Colonic mucosa (tissue), 4 donors: ENCODE results near the gene GDF10. TPM values are rescaled to one million over a fixed set of nuclear protein-coding genes. Genes with fewer than 3 reads are reported as not detected.

Experiments used
- DNase-seq: peaks from one replicate; pipeline ENCODE4 v3.0.0-alpha.2; 2020
- H3K27ac ChIP-seq: fragments of 200-600 bp; one replicate; pipeline ENCODE4 v1.8.0; 2021
- H3K27me3 ChIP-seq: fragments of 200-600 bp; one replicate; pipeline ENCODE4 v1.8.0; 2021
- H3K36me3 ChIP-seq: fragments of 200-600 bp; one replicate; pipeline ENCODE4 v1.8.0; 2021
- H3K4me1 ChIP-seq: fragments of 200-600 bp; one replicate; pipeline ENCODE4 v1.8.0; 2021; ENCODE audit warnings: mild to moderate bottlenecking
- H3K4me3 ChIP-seq: fragments of 200-600 bp; one replicate; pipeline ENCODE4 v1.8.0; 2021
- H3K9ac ChIP-seq, 2 donors: one replicate each; pipeline ENCODE4 v1.7.0; 2013; ENCODE audit warnings: control low read depth in 2 of 2, low read depth in 2 of 2, low read length in 2 of 2
- H3K9me3 ChIP-seq: fragments of 200-600 bp; one replicate; pipeline ENCODE4 v1.8.0; 2021
- intact Hi-C: fragments of 100-400 bp; cut with DNase I; formaldehyde crosslinking; loops from one replicate; pipeline ENCODE4 v1.14.1; 2022
- total RNA-seq, 2 donors: library from RNA; stranded (reverse); fragmentation: NEBNext Ultra II Directional in 1 of 2; extraction: Animal tissue kit (Norgen Biotek cat#: 25700) in 1 of 2; gene quantifications; one replicate each; pipeline ENCODE4 v1.2.1, GENCODE V29; 2021
- TF ChIP-seq, protein P1 (sequence below): fragments of 200-600 bp; IDR thresholded peaks from one replicate; pipeline ENCODE4 v1.8.0; 2022; ENCODE audit warnings: antibody characterized with exemption, mild to moderate bottlenecking
- donor health status: healthy.
- donor health status: DM: no; HTN: no; CAD: no.
- donor health status: DM: no; HTN: no; CAD: no.

The GDF10 gene
- total RNA-seq, 2 donors from 2014 or later: 0.10 to 0.37 TPM

DNA sequence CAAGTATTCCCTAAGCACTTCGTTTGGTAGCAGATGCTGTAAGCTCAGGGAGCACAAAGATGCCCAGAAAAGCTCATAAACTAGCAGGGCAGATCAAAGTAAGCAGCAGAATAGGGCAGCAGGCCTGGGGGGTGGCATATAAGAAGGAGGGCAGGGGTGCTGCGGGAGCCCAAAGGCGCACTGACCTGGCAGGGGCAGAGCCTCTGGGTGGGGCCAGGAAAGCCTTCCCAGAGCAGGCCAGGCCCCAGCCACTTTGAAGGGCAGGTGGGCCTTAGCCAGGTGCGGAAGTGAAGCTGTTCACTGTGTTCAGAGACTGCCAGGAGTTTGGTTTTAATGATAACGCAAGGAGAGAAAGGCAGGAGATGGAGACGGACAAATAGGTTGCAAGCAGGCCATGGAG, 3.9 kb downstream of the GDF10 start:
- Histone ChIP-seq H3K27me3 (peaks cover 21% of the 10 kb centered on the region), H3K27ac (no peak overlapping the region), H3K36me3 (no peaks in the 10 kb centered on the region), H3K4me3 (no peak overlapping the region), H3K4me1 (no peaks in the 10 kb centered on the region), H3K9me3 (no peaks in the 10 kb centered on the region), H3K9ac (no peak overlapping the region)
- intact Hi-C loops: no loop called here
- DNase-seq: no peak
- TF ChIP-seq, protein P1, sequence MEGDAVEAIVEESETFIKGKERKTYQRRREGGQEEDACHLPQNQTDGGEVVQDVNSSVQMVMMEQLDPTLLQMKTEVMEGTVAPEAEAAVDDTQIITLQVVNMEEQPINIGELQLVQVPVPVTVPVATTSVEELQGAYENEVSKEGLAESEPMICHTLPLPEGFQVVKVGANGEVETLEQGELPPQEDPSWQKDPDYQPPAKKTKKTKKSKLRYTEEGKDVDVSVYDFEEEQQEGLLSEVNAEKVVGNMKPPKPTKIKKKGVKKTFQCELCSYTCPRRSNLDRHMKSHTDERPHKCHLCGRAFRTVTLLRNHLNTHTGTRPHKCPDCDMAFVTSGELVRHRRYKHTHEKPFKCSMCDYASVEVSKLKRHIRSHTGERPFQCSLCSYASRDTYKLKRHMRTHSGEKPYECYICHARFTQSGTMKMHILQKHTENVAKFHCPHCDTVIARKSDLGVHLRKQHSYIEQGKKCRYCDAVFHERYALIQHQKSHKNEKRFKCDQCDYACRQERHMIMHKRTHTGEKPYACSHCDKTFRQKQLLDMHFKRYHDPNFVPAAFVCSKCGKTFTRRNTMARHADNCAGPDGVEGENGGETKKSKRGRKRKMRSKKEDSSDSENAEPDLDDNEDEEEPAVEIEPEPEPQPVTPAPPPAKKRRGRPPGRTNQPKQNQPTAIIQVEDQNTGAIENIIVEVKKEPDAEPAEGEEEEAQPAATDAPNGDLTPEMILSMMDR: no peak

DNA sequence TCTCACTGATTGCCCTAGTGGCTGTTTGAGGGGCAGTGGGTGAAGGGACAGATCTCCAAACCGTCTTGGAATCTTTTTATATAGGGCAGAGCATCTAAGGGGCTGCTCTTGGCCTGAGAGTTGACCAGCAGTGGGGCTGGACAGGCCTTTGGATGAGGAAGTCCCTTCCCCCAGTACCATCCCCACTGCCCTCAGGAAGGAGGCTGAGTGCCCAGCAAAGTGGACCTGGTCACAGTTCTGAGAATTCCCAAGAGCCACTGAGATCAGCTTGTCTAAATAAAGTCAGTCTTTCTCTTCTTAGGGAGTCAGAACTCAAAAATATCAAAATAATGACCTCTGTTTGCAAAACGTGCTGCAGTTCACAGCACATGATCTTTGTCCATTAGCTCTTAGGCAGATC, 5.6 kb downstream of the GDF10 start:
- Histone ChIP-seq H3K27me3 (peaks cover 10% of the 10 kb centered on the region), H3K27ac (no peak overlapping the region), H3K4me1 (no peaks in the 10 kb centered on the region), H3K4me3 (no peak overlapping the region), H3K9ac (no peak overlapping the region), H3K36me3 (no peaks in the 10 kb centered on the region), H3K9me3 (no peaks in the 10 kb centered on the region)
- intact Hi-C loops: no loop called here
- DNase-seq: no peak
- TF ChIP-seq, protein P1: no peak

DNA sequence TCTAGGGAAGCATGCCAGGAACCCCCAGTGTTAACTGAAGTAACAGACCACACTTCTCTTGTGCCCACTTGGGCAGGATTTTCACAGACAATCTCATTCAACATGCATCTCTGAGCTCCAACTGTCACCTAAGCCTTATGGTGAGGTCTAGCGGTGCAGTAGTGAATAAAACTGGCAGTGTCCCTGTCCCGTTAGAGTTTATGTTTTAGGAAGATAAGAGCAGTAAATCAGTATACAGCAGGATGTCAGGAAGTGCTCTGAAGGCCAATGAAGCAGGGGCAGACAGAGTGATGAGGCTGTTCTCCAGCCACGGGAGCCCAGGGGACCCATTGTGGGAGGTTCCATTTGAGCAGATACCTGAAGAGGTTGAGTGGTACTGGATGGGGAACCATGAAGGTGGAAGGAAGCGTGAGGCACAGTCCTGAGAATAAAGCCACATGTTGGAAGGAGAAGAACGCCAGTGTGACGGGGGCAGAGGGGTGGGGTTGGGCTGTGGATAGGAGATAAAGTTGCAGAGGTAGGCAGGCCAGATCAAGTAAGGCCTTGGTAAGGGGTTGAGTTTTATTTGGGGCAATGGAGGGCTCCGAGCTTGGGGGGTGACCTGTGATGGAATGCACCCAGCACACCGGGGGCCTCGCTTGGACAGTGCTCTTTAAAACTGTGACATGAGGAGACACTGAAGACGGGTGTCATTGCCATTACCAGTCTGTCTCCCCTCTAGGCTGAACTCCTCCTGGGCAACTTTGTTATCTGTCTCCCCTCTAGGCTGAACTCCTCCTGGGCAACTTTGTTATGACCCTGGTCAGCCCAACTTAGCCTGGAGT, 6.6 kb downstream of the GDF10 start:
- DNase-seq: no peak
- intact Hi-C loops: no loop called here
- H3K27me3 ChIP-seq: no peaks in the 10 kb centered on the region
- TF ChIP-seq, protein P1: no peak
- no peaks in the 10 kb centered on the region for H3K4me1 ChIP-seq
- no peak overlapping the region for H3K9ac ChIP-seq
- H3K36me3 ChIP-seq: no peaks in the 10 kb centered on the region
- no peak overlapping the region for H3K4me3 ChIP-seq
- H3K27ac ChIP-seq: no peak overlapping the region
- H3K9me3 ChIP-seq: no peaks in the 10 kb centered on the region

DNA sequence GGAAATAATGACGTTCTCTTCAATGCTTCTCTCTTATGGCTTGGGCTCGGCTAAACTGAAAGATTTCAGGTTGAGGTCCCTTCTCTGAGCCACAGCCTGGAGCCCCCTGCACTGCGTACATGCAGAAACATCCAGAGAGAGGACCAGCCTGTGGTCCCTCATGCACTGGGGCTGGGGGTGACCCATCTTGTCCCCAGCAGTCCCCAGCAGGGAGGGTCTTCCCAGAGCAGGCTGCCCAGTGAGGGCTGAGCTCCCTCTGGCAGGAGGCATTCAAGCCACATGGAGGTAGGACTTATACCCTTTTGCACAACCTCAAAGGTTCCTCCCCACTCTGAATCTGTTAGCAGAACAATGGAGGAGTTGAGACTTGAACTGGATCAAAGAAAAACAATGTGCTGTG, 7.4 kb downstream of the GDF10 start:
- H3K27ac ChIP-seq: no peak overlapping the region

DNA sequence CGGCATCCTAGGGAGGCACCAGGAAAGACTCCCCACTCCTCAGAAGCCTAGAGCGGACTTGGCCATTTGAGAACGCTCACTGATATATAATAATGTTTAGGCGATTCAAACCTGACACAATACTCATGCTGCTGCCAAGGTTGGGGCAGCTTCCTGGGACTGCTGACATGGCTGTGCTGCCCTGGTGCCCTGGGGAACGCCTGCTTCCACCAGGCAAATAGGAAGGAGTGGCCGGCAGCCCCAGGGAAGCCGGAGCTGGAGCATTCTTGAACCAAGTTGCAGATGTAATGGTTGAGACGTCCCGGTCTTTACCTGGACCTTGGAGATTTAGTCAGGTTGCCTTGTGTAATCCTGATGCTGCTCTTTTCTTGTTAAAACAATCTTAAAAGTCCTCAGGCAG, 8.8 kb downstream of the GDF10 start:
- intact Hi-C loops: no loop called here
- no peak for DNase-seq
- no peaks in the 10 kb centered on the region for H3K36me3 ChIP-seq
- no peaks in the 10 kb centered on the region for H3K9me3 ChIP-seq
- H3K27me3 ChIP-seq: no peaks in the 10 kb centered on the region
- TF ChIP-seq, protein P1: no peak
- no peak overlapping the region for H3K4me3 ChIP-seq
- no peak overlapping the region for H3K9ac ChIP-seq
- no peak overlapping the region for H3K27ac ChIP-seq
- no peaks in the 10 kb centered on the region for H3K4me1 ChIP-seq

More for the DNA sequence above, 7.4 kb downstream of the GDF10 start:
- no peak overlapping the region for H3K4me3 ChIP-seq
- H3K27me3 ChIP-seq: no peaks in the 10 kb centered on the region
- no peak for DNase-seq
- TF ChIP-seq, protein P1: no peak
- H3K9ac ChIP-seq: no peak overlapping the region
- H3K4me1 ChIP-seq: no peaks in the 10 kb centered on the region
- no peaks in the 10 kb centered on the region for H3K9me3 ChIP-seq
- intact Hi-C loops: no loop called here
- no peaks in the 10 kb centered on the region for H3K36me3 ChIP-seq
